RCC 7860 (cell line): ENCODE results near the gene SEMA4D.
A peak's percentile ranks its signal among the peaks of the same experiment; 100 is the strongest.
"Not testable (repeated sequence)": the region's sequence is repeated elsewhere in the genome, so short reads cannot be mapped to it uniquely, and the experiment has no call there.

Experiments used
- DNase-seq: peaks from one replicate; pipeline ENCODE4 v3.0.0-alpha.2; 2015; ENCODE audit warnings: low spot score
- FAIRE-seq: peaks from 2 replicates; lab custom pipeline; 2012; peaks lifted over from hg19 to GRCh38; lab: Jason Lieb, UNC

SEMA4D gene

DNA sequence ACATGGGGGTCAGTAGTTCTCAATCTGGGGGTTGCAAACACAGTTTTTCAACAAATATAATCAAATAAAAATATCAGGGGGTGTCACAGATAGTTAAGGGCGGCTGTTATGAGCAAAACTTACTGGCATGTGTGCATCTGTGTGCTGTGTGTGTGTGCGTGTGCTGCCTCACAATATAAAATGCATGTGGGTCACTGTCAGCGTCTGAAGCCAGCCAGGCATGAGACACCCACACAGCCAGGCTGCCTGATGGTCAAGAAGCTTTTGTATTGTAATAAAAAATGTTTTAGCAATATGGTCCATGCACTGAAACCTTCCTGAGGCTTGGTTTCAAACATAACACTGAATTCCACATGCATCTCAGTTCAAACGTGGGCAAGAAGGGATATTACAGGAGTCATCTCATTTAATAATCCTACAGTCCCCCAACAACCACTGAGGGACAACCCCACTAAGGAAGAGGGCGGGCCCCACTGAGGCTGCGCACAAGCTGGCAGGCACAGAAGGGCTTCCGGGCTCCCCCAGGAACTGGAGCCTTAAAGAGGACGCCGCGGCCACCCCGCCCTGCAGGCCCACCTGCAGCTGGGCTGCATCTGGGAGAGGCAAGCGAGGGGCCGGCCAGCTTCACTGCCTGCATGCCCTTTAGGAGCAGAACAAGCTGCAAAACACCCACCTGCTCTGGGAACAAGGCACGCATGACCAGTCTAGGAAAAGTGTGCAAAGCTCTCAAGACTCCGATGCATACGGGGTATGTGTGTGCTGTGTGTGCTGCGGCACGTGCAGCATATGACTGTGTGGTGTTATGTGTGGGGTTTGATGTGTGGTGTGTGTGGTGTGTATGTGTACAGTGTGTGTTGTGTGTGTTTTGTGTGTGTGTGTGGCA lies 14.1 kb downstream of the SEMA4D start:
- no peak for DNase-seq
- no peak for FAIRE-seq

DNA sequence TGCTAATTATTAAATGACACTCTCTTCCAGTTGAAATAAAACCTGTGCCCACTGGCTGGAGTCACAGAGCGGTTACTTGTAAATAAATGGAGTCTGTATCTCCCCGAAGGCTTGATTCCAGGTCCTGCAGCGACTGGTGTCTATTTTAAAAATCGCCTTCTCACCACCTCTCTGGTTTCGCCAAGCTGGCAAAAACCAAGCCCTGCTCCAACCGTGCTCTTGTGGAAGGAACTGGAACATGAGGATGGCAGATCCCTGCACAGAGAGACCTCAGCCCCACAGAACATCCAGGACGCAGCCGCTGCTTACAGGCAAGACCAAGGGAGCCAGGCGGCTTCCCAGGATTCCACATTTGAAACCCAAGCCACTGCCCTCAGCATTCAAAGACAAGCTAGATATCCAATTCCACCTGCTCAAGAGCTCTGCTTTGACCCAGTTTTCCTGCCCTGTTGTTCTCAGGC lies 15.0 kb downstream of the SEMA4D start:
- no peak for DNase-seq

DNA sequence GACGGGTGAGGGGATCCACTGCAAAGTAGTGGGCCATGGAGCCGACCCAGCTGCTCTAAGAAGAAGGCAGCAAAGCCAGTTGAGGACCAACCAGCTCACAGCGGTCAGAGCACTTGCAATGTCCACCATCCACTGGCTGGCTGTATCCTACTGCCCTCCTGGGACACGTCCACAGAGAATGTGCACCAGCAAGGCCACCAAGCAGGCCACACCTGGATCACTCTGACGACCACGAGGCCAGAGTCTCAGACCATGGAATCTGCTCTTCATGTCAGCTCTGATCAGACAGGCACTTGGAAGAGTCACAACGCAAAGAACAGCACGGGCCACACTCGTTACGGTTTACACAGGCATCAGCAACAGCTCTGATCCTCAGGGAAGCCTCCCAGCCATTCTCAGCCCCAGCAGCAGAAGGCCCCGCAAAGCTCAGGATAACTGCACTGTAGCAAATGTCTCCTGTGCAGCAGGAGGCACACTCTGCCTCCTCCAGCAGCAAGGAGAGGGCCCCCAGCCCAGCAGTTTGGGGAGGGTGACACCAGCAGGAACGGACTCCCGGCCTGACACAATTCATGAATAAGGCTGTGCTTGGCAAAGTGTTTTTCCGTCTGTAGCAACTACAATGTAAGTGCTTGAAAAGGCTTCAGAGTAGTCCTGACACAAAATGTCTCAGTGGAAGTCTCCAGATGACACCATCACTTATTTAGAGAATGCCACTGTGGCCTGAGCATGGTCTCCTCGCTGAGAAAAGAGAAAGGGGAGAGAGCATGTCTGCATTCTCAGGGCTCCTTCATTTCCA lies 15.7 kb downstream of the SEMA4D start:
- no peak for FAIRE-seq
- no peak for DNase-seq

More for the DNA sequence above, 15.0 kb downstream of the SEMA4D start:
- FAIRE-seq: no peak

DNA sequence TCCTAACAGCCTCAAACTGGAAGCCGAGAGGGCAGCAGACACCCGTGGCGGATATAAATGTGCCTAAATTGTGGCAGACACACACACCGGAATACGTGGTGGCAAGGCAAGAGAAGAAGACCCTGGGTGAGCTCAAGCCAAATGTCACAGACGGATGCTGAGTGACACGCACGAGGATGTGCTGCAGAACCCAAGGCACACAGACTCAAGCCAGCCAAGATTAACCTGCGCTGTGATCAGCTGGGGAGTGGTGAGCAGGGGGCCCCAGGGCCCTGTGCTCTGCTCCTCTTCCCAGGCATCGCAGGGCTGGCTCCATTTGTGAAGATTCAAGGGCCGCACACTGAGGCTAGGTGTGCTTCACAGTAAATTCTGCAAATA lies 16.4 kb downstream of the SEMA4D start:
- DNase-seq (no peak), FAIRE-seq (no peak)

DNA sequence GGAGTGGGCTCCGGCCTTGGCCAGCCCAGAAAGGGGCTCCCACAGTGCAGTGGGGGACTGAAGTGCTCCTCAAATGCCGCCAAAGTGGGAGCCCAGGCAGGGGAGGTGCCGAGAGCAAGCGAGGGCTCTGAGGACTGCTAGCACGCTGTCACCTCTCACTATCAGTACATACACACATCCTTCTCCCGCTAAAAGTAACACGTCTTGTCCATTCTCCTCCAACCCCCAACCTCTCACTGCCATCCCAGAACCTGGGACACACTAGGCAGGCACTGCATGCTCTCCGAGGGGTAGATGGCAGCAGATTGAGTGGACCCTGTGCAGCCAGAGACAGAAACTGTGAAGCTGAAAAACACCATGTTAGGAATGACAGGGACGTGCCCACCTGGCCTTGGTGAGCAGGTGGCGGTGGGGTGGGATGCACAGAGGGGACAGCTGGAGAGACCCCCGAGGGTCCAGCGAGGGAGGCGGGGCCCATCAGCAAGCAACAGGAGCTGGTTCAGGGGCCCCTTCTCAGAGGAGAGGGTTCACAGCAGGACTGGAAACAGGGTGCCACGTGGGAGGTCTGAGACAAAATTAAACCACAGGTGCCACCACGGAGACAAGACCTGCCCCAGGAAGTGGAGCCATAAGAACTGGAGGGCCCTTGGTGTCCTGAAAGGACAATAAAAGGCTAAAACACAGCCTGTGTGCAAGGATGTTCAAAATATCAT lies 16.9 kb downstream of the SEMA4D start:
- FAIRE-seq (no peak), DNase-seq (no peak)

DNA sequence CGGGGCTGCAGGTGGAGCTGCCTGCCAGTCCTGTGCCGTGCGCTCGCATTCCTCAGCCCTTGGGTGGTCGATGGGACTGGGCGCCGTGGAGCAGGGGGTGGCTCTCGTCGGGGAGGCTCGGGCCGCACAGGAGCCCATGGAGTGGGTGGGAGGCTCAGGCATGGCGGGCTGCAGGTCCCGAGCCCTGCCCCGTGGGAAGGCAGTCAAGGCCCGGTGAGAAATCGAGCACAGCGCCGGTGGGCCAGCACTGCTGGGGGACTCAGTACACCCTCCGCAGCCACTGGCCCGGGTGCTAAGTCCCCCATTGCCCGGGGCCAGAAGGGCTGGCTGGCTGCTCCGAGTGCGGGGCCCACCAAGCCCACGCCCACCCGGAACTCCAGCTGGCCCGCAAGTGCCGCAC lies 17.5 kb downstream of the SEMA4D start:
- FAIRE-seq, DNase-seq: not testable (repeated sequence)

DNA sequence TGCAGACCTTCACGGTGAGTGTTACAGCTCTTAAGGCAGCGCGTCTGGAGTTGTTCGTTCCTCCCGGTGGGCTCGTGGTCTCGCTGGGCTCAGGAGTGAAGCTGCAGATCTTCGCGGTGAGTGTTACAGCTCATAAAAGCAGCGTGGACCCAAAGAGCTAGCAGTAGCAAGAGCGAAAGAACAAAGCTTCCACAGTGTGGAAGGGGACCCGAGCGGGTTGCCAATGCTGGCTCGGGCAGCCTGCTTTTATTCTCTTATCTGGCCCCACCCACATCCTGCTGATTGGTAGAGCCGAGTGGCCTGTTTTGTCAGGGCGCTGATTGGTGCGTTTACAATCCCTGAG lies 18.3 kb downstream of the SEMA4D start:
- DNase-seq, FAIRE-seq: not testable (repeated sequence)

DNA sequence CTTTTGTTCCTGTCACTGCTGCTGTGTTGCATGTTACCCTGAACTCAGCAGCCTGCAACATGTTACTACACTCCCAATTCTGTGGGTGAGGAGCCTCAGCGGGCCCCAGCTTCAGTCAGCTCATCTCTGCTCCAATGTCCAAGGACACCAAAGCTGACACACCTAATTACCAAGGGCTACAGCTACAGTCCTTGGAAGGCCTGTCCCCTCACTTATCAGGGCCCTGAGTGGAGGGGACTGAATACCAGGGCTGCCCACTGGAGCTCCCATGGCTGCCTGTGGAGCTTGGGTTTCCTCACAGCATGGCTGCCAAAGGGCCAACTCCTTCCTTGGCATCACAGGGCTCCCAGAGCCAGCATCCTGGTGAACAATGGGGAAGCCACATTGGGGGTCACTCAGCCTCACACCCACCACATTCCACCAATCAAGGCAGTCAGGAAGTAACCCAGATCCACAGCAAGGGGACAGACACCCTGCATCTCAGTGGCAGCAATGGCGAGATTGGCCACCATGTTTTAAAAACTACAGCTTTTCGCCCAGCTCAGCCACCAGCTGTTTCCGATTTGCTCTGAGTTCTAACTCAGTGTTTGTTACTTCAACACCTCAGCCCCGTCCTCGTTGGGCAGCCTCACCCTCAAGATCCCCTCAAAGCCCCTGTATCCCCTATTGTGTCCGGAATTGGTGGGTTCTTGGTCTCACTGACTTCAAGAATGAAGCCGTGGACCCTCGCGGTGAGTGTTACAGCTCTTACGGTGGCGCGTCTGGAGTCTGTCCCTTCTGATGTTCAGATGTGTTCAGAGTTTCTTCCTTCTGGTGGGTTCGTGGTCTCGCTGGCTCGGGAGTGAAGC lies 18.9 kb downstream of the SEMA4D start:
- no peak for FAIRE-seq

DNA sequence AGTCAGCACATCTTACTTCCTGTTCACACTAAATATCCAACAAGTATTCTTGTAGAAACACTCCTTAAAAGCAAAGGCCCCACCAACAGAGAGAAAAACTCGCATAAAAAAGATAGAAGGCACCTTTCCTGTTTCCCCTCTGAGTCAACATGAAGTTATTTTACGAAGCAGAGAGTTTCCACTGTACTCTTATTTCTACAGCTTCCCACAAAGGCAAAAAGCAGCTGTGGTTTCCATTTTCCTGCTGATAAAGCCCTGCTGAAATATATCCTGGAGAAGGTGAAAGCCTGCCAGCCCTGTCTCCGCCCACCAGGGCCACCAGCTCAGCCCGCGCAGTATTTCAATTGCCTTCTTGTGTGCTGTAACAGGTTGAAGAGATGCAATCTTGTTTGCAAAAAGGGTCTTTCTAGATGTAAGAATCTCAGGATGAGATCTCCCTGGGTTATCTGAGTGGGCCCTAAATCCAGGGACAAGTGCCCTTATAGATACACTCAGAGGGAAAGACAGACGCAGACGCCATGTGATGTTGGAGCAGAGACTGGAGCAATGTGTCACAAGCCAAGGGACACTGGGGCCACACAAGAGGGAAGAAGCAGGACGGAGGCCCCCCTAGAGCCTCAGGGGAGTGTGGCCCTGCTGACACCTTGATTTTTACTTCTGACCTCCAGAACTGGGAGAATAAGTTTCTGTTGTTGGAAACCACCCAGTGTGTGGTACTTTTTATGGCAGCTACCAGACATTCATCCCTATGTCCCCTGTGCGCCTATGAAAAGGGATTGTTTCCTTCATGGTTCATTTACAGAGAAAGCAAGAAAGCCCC lies 19.9 kb downstream of the SEMA4D start:
- DNase-seq: peak; percentile 61
- FAIRE-seq: peak; percentile 81

More for the DNA sequence above, 18.9 kb downstream of the SEMA4D start:
- no peak for DNase-seq

DNA sequence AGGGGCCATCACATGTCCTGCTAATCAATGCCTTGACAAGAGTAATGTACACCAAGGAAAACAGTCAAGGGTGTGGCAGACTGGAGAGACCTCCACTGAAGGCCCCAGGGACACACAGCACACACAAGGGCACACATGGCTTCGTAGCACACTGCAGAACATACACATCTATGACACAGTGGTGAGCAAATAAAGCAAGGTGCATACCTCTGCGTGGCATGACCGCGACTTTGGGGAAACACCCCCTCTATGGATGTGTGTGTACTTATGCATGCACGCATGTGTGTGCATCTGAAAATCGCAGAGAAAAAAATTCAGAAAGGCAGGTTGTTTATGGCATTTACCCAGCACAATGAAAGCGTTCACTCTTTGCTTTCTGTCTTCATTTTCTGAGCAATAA lies 20.5 kb downstream of the SEMA4D start:
- no peak for DNase-seq
- no peak for FAIRE-seq

DNA sequence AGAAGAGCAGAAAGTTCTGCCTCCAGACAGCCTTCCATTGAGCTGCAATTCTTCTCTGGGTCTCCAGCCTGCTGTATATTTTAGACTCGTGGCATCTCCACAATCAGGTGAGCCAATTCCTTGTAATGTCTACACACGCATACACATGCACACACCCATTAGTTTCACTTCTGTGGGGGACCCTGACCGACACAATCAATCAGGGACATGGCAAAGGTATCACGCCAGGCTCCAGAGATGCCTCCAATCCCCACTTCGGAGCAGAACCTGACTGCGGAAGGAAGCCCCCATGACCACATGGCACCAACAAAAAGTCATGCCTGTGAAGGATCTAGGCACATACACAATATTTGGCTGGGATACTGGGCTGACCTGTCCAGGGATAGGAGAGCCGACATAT lies 21.4 kb downstream of the SEMA4D start:
- no peak for FAIRE-seq
- DNase-seq: no peak

DNA sequence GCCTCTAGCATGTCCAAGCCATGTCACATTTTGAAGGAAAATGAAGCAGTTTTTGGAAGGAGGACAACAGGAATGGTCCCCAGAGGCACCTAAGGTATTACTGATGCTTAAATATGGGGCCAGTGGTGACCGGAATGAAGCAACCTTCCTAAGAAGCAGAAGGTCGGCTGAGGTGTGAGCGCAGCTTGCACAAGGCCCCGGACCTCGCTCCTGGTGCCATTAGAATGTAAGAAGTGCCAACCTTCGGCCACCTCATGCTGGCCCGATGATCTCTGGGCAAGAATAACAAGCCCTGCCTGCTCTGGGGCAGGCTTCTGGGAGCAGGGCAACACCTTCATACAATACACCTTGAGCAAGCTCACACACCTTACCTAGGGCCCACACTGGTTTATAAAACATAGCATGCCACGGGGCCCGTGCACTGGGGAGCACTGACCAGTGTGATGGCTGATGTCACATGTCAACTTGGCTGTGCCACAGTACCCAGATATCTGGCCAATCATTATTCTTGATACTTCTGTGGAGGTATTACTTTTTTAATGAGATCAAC lies 21.9 kb downstream of the SEMA4D start:
- FAIRE-seq (no peak), DNase-seq (no peak)

DNA sequence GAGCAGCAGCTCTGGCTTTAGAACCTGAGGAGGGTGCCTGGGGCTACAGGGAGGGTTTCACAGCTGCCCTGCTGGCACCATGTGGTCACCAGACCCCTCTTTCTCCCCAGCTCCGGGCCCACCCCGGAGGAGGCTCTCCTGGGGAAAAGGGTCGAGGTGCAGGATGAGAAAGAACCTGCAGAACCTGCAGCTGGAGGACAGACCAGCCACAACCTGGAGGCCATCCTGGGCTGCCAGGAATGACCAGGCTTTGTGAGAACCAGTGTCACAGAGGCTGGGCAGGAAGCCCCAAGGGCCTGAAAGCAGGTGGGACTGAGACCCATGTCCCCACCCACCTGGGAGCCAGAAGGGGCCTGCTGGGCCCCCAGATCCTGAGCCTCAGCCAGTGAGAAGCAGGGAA lies 23.0 kb downstream of the SEMA4D start:
- no peak for FAIRE-seq
- DNase-seq: no peak

DNA sequence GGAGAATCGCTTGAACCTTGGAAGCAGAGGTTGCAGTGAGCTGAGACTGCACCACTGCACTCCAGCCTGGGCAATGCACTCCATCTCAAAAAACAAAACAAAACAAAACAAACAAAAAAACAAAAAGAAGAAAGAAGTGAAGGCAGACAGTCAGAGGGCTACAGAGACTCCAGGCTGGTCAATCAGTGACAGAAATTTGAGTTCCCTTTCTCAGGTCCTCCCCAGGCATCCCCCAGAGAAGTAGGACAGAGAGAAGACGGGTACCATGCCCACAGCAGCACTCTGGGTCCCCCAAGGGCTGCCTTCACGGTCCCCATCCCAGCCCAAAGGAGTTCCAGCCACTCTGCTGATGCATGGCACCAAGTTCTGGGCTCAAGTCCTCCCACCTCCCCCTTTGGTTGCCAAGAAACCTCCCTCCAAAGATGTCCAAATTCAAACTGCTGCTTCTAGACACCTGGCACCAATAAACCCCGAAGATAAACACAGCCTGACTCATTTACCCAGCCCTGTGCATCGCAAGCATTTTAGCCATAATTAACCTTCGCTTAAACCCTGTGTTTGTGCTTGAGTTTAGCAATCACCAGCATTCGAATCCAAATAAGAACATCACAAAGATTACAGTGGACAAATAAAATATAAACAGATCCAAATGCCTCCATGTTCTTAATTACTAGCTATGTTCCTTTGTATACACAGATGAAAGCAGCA lies 24.0 kb downstream of the SEMA4D start:
- DNase-seq (no peak), FAIRE-seq (no peak)

DNA sequence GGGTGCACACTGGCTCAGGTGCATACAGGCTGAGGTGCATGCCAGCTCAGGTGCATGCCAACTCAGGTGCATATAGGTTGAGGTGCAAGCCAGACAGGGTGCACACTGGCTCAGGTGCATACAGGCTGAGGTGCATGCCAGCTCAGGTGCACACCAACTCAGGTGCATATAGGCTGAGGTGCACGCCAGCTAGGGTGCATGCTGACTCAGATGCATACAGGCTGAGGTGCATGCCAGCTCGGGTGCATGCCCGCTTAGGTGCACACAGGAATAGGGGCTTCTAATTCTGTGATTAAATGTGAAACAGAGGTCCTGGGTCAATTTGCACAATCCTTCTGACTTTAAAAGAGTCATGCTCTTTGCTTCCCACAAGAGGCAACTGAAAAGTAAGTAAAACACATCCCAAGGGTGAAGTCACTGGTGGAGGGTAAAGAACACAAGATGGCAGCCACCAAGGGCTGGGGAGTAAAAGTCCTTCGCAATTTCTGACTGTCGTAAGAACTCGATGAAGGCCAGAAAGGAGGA lies 26.1 kb downstream of the SEMA4D start:
- FAIRE-seq, DNase-seq: not testable (repeated sequence)

DNA sequence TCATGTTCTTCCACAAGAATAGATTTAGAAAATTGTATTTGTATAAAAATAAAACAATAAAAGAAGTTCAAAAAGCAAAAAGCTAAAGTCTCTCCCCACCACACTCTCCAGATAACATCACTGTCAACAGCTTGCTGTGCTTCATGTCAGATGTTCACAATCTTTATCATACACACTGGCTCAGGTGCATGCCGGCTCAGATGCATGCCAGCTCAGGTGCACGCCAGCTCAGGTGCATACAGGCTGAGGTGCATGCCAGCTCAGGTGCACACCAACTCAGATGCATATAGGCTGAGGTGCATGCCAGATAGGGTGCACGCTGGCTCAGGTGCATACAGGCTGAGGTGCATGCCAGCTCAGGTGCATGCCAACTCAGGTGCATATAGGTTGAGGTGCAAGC lies 26.5 kb downstream of the SEMA4D start:
- no peak for DNase-seq
- no peak for FAIRE-seq

DNA sequence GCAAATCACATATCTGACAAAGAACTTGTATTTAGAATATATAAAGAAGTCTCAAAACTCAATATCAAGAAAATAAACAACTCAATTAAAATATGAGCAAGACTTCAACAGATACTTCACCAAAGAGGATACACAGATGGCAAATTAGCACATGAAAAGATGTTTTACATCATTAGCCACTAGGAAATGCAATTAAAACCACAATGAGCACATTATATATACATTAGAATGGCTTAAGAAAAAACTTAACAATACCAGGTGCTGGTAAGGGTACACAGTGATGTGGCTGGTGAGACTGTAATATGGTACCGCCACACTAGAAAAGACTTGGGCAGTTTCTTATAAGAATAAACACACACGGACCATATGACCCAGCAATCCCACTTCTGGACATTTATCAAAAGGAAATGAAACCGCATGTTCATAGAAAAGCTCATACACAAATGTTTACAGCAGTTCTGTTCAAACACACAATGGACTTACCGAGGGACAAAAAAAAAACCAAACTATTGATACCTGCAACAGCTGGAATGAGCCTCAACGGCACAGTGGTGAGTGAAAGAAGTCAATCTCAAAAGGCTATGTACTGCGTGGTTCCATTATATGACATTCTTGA lies 27.6 kb downstream of the SEMA4D start:
- no peak for DNase-seq
- FAIRE-seq: no peak

DNA sequence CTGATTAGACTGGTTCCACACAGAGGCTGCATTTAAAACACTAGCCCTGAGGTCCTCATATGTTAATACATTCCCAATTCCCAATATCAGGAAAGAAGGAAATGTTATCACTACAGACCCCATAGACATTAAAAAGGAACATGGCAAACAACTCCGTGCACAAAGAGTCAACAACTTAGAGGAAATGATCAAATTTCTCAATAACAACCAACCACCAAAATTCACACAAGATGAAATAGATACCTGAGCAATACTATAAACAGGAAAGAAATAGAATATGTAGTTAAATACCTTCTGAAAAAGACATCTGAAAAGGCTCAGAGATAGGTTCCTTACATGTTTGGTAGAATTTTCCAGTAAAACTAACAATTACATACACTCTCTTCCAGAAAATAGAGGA lies 28.9 kb downstream of the SEMA4D start:
- FAIRE-seq (no peak), DNase-seq (no peak)
